Muscle layer of colon (tissue), 2 donors: ENCODE data around the gene COQ5.

Source experiments
- H3K27ac ChIP-seq: one replicate; pipeline ENCODE4 v1.7.0; 2013; ENCODE audit warnings: low read depth, mild to moderate bottlenecking, low read length, moderate library complexity
- H3K27me3 ChIP-seq, 2 donors: one replicate each; pipeline ENCODE4 v1.7.0; 2013; ENCODE audit warnings: low read length in 2 of 2, mild to moderate bottlenecking in 2 of 2; ENCODE audit not compliant: insufficient read depth in 2 of 2, control insufficient read depth in 1 of 2
- H3K36me3 ChIP-seq: one replicate; pipeline ENCODE4 v1.7.0; 2013; ENCODE audit warnings: mild to moderate bottlenecking, low read length; ENCODE audit not compliant: insufficient read depth
- H3K4me1 ChIP-seq: one replicate; pipeline ENCODE4 v1.7.0; 2013; ENCODE audit warnings: mild to moderate bottlenecking, low read length; ENCODE audit not compliant: insufficient read depth
- H3K4me3 ChIP-seq, 2 donors: one replicate each; pipeline ENCODE4 v1.7.0; 2013; ENCODE audit warnings: low read length in 2 of 2, low read depth in 1 of 2, mild to moderate bottlenecking in 1 of 2, moderate library complexity in 1 of 2
- H3K9ac ChIP-seq: one replicate; pipeline ENCODE4 v1.7.0; 2013; ENCODE audit warnings: low read length
- H3K9me3 ChIP-seq: one replicate; pipeline ENCODE4 v1.7.0; 2013; ENCODE audit warnings: mild to moderate bottlenecking, low read length
- donor health status: abdominal sarcoma.
- donor health status: Adenocarcinoma of cecum.

The COQ5 gene

DNA sequence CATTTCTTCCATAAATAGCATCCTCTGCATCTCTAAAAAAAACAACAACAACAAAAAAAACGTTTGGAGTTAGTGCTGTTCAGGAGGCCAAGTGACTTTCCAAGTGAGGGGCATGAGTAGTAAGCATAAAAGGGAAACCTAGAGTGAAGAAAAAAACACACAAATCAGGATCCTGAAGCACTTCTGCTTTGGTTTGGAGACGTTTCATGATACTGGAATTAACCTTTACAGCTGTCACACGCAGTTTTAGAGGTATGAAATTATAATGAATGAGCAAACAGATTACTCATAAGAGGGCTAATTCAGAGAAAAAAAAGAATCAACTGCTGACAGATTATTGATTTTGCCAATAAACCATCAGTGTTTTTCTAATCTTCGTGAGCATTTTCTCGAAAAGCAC, 63.2 kb downstream of the COQ5 start:
- Histone ChIP-seq H3K27ac (no peak overlapping the region), H3K36me3 (peaks cover 49% of the 10 kb centered on the region), H3K9me3 (no peaks in the 10 kb centered on the region), H3K4me3 (no peak overlapping the region), H3K4me1 (peaks cover 36% of the 10 kb centered on the region), H3K27me3 (no peaks in the 10 kb centered on the region), H3K9ac (no peak overlapping the region)

GRCh38 chr12:120463712-120464111, 65.2 kb downstream of the COQ5 start:
- Histone ChIP-seq H3K27me3 (no peaks in the 10 kb centered on the region), H3K36me3 (peaks cover 65% of the 10 kb centered on the region), H3K4me1 (peaks cover 30% of the 10 kb centered on the region)

DNA sequence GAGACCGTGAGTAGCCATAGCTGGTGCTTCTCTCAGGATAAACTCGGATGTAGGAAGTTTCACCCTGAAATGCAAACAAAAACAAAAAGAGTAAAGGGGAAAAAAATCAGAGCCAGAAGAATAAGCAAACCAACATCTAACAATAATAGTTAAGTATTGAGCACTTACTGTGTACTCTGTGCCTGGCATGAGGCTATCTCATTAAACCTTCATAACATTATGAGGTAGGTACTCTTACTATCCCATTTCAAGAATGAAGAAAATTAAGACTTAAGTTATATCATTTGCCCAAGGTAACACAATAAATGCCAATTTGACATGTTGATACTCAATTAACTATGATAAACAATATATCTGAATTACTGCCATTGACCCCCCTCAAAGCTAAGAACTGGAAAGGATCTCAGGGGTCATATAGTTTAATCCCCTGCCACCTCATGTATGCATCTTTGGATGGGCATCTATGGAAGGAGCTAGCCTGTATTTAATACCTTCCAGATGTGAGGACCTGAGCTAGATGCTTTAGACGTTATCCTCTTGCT, 66.8 kb downstream of the COQ5 start:
- Histone ChIP-seq H3K36me3 (peaks cover 75% of the 10 kb centered on the region), H3K27ac (no peak overlapping the region), H3K4me1 (peaks cover 15% of the 10 kb centered on the region), H3K9me3 (no peaks in the 10 kb centered on the region), H3K27me3 (no peaks in the 10 kb centered on the region), H3K4me3 (no peak overlapping the region), H3K9ac (no peak overlapping the region)

More at GRCh38 chr12:120463712-120464111, 65.2 kb downstream of the COQ5 start:
- H3K27ac ChIP-seq, result no peak overlapping the region
- no peak overlapping the region for H3K9ac ChIP-seq
- no peaks in the 10 kb centered on the region for H3K9me3 ChIP-seq
- H3K4me3 ChIP-seq, result no peak overlapping the region

GRCh38 chr12:120460157-120460556, 68.8 kb downstream of the COQ5 start:
- H3K9ac ChIP-seq, result no peak overlapping the region
- no peaks in the 10 kb centered on the region for H3K27me3 ChIP-seq
- H3K27ac ChIP-seq, result no peak overlapping the region
- H3K36me3 ChIP-seq, result peaks cover 80% of the 10 kb centered on the region
- no peaks in the 10 kb centered on the region for H3K4me1 ChIP-seq
- H3K9me3 ChIP-seq, result no peaks in the 10 kb centered on the region
- H3K4me3 ChIP-seq, result no peak overlapping the region

- H3K9ac ChIP-seq, result no peak overlapping the region
- no peaks in the 10 kb centered on the region for H3K27me3 ChIP-seq
- H3K9me3 ChIP-seq, result no peaks in the 10 kb centered on the region
- H3K36me3 ChIP-seq, result peaks cover 52% of the 10 kb centered on the region
- H3K4me3 ChIP-seq, result no peak overlapping the region
- no peak overlapping the region for H3K27ac ChIP-seq
- no peaks in the 10 kb centered on the region for H3K4me1 ChIP-seq
Measured at GRCh38 chr12:120457133-120457532, 71.8 kb downstream of the COQ5 start.

- no peak overlapping the region for H3K27ac ChIP-seq
- peaks cover 41% of the 10 kb centered on the region for H3K36me3 ChIP-seq
- no peaks in the 10 kb centered on the region for H3K27me3 ChIP-seq
- no peak overlapping the region for H3K9ac ChIP-seq
- no peak overlapping the region for H3K4me3 ChIP-seq
- no peaks in the 10 kb centered on the region for H3K9me3 ChIP-seq
- H3K4me1 ChIP-seq, result no peaks in the 10 kb centered on the region
Measured at GRCh38 chr12:120455302-120455701, 73.7 kb downstream of the COQ5 start.

- Histone ChIP-seq H3K27ac (no peak overlapping the region), H3K27me3 (no peaks in the 10 kb centered on the region), H3K36me3 (peaks cover 37% of the 10 kb centered on the region), H3K9ac (no peak overlapping the region), H3K9me3 (no peaks in the 10 kb centered on the region), H3K4me1 (no peaks in the 10 kb centered on the region), H3K4me3 (no peak overlapping the region)
Measured at GRCh38 chr12:120453977-120454376, 75.0 kb downstream of the COQ5 start.
